HEK293 (cell line): ENCODE data around the gene SIM2.

ENCODE experiments used
- CTCF ChIA-PET: fragments of 350-600 bp; formaldehyde crosslinking; extraction: SDS; loops from one replicate; lab custom pipeline; 2021; ENCODE audit warnings: antibody characterized with exemption; lab: Yijun Ruan, JAX
- POLR2A ChIA-PET: fragments of 300-600 bp; formaldehyde crosslinking; extraction: SDS; loops from one replicate; lab custom pipeline; 2020; ENCODE audit warnings: antibody characterized with exemption, inconsistent platforms; lab: Yijun Ruan, JAX
- H3K27ac ChIP-seq: fragments of 200-500 bp; sonication (Bioruptor generic); 2 replicates; pipeline ENCODE4 v1.5.1; 2014; ENCODE audit warnings: low read depth, low read length, control low read depth, inconsistent platforms; ENCODE audit errors: extremely low read depth
- H3K36me3 ChIP-seq, 2 experiments: fragments of 200-500 bp in 1 of 2; sonication (Bioruptor generic) in 1 of 2; 1 replicate in 1 of 2; 2 replicates in 1 of 2; pipeline ENCODE4 v1.5.1; 2014 to 2017; ENCODE audit warnings: inconsistent platforms in 2 of 2, low read length in 2 of 2; ENCODE audit not compliant: control insufficient read depth in 2 of 2, insufficient read depth in 1 of 2
- H3K4me1 ChIP-seq: fragments of 200-500 bp; sonication (Bioruptor generic); 2 replicates; pipeline ENCODE4 v1.5.1; 2014; ENCODE audit warnings: mild to moderate bottlenecking, low read length, inconsistent platforms; ENCODE audit not compliant: control insufficient read depth, insufficient read depth
- H3K4me3 ChIP-seq: 2 replicates; pipeline ENCODE4 v1.5.1; 2011; ENCODE audit warnings: low read depth, mild to moderate bottlenecking, control low read depth, low read length, moderate library complexity
- H3K9me3 ChIP-seq: fragments of 200-500 bp; sonication (Bioruptor generic); 2 replicates; pipeline ENCODE4 v1.5.1; 2014; ENCODE audit warnings: low read depth, low read length, inconsistent platforms; ENCODE audit not compliant: control insufficient read depth, insufficient read depth
- HIC1 ChIP-seq: fragments of 450-650 bp; formaldehyde crosslinking; IDR thresholded peaks from 2 replicates; pipeline ENCODE4 v1.5.1; 2016; ENCODE audit warnings: missing biosample characterization, missing genetic modification characterization
- INSM2 ChIP-seq: fragments of 450-650 bp; formaldehyde crosslinking; IDR thresholded peaks from 2 replicates; pipeline ENCODE4 v1.5.1; 2016; ENCODE audit warnings: missing biosample characterization, missing genetic modification characterization
- KLF9 ChIP-seq: fragments of 450-650 bp; formaldehyde crosslinking; IDR thresholded peaks from 2 replicates; pipeline ENCODE4 v1.5.1; 2016; ENCODE audit warnings: missing biosample characterization, missing genetic modification characterization, low read depth
- PRDM4 ChIP-seq: fragments of 450-650 bp; formaldehyde crosslinking; IDR thresholded peaks from 2 replicates; pipeline ENCODE4 v1.5.1; 2017; ENCODE audit warnings: missing biosample characterization, missing genetic modification characterization
- ZBTB48 ChIP-seq: fragments of 450-650 bp; formaldehyde crosslinking; IDR thresholded peaks from 2 replicates; pipeline ENCODE4 v1.5.1; 2016; ENCODE audit warnings: missing biosample characterization, missing genetic modification characterization
- ZNF10 ChIP-seq: fragments of 450-650 bp; formaldehyde crosslinking; IDR thresholded peaks from 2 replicates; pipeline ENCODE4 v1.5.1; 2017; ENCODE audit warnings: missing biosample characterization, missing genetic modification characterization
- ZNF18 ChIP-seq: fragments of 450-650 bp; formaldehyde crosslinking; IDR thresholded peaks from 2 replicates; pipeline ENCODE4 v1.5.1; 2016; ENCODE audit warnings: missing biosample characterization, missing genetic modification characterization
- ZNF202 ChIP-seq: fragments of 450-650 bp; formaldehyde crosslinking; IDR thresholded peaks from 2 replicates; pipeline ENCODE4 v1.5.1; 2016; ENCODE audit warnings: missing biosample characterization, missing genetic modification characterization, borderline replicate concordance
- ZNF266 ChIP-seq: fragments of 450-650 bp; formaldehyde crosslinking; IDR thresholded peaks from 2 replicates; pipeline ENCODE4 v1.5.1; 2016; ENCODE audit warnings: missing biosample characterization, missing genetic modification characterization, low read depth
- ZNF292 ChIP-seq: fragments of 450-650 bp; formaldehyde crosslinking; IDR thresholded peaks from 2 replicates; pipeline ENCODE4 v1.5.1; 2016; ENCODE audit warnings: low read depth, missing biosample characterization, missing genetic modification characterization, borderline replicate concordance
- ZNF473 ChIP-seq: fragments of 450-650 bp; formaldehyde crosslinking; IDR thresholded peaks from 2 replicates; pipeline ENCODE4 v1.5.1; 2017; ENCODE audit warnings: missing biosample characterization, missing genetic modification characterization
- ZNF510 ChIP-seq: fragments of 450-650 bp; formaldehyde crosslinking; IDR thresholded peaks from 2 replicates; pipeline ENCODE4 v1.5.1; 2018; ENCODE audit warnings: mild to moderate bottlenecking, missing genetic modification characterization, missing biosample characterization; ENCODE audit not compliant: insufficient replicate concordance
- ZNF549 ChIP-seq: fragments of 450-650 bp; IDR thresholded peaks from 2 replicates; pipeline ENCODE4 v1.5.1; 2018; ENCODE audit warnings: missing biosample characterization, missing genetic modification characterization, mild to moderate bottlenecking, inconsistent platforms, moderate library complexity
- ZNF600 ChIP-seq: fragments of 450-650 bp; formaldehyde crosslinking; IDR thresholded peaks from 2 replicates; pipeline ENCODE4 v1.5.1; 2016; ENCODE audit warnings: missing biosample characterization, missing genetic modification characterization
- ZNF76 ChIP-seq: fragments of 450-650 bp; formaldehyde crosslinking; IDR thresholded peaks from 2 replicates; pipeline ENCODE4; 2016; ENCODE audit warnings: low read depth, missing biosample characterization, missing genetic modification characterization, borderline replicate concordance
- ZNF776 ChIP-seq: fragments of 450-650 bp; formaldehyde crosslinking; IDR thresholded peaks from 2 replicates; pipeline ENCODE4 v1.5.0; 2017; ENCODE audit warnings: missing biosample characterization, missing genetic modification characterization, borderline replicate concordance
- ZNF785 ChIP-seq: fragments of 450-650 bp; formaldehyde crosslinking; IDR thresholded peaks from 2 replicates; pipeline ENCODE4 v1.5.1; 2016; ENCODE audit warnings: missing biosample characterization, missing genetic modification characterization

The SIM2 gene

DNA sequence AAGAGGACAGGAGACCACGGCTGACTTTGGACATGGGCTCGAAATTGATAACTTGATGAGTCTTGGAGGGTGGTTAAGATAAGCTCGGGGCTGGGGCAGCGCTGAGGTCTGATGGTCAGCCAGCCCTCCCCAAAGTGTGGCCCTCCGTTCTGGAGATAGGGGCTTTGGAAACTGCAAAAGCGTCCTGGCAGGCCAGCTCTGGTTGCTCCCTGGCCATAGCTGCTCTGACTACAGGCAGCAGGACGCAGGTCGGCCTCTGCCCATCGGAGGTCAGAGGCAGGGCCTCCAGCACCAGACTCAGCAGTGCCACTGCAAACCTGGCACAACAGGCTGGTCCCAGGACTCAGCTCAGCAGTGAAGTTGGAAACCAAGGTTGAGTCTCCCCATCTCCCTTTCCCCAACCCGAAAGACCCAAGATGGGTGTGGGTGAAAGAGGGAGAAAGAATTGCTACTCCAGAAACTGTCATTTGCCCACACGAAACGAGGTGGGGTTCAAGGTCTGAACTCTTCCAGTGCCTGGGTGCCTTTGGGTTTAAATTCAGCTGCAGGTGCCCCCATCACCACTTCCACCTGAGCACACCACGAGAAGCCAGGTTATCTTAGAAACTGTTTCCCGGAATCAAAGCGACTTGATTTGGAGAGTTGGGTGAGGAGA lies 4.8 kb downstream of the SIM2 start:
- H3K4me3 ChIP-seq: no peak overlapping the region
- TF ChIP-seq ZNF785 (tag by site-specific recombination): no peak
- TF ChIP-seq INSM2 (tag by site-specific recombination): no peak
- TF ChIP-seq ZNF549: no peak
- no peak for TF ChIP-seq ZNF10 (tag by site-specific recombination)
- no peak for TF ChIP-seq ZNF600
- no peak for TF ChIP-seq ZNF473 (tag by site-specific recombination)
- no peak for TF ChIP-seq ZNF510 (tag by site-specific recombination)
- TF ChIP-seq ZNF202: no peak
- no peak for TF ChIP-seq PRDM4 (tag by site-specific recombination)
- no peak for TF ChIP-seq ZNF18 (tag by site-specific recombination)
- no peak for TF ChIP-seq ZBTB48 (tag by site-specific recombination)
- no peak for TF ChIP-seq ZNF292 (tag by site-specific recombination)
- no peak for TF ChIP-seq ZNF76 (tag by site-specific recombination)
- TF ChIP-seq, all 188 proteins: peak for 0
- H3K4me1 ChIP-seq: peaks cover 4% of the 10 kb centered on the region; the same call in 1 of the 2 replicates
- ChIA-PET POLR2A (interaction anchor here (1.2 kb wide), 1 partner anchor 12 kb away, joined by 4 read pairs; no protein-coding TSS in a partner anchor), CTCF (interaction anchor here (1.1 kb wide), 1 partner anchor 73 kb away, joined by 5 read pairs; no protein-coding TSS in a partner anchor)
- H3K27ac ChIP-seq: no peak overlapping the region
- H3K9me3 ChIP-seq: no peaks in the 10 kb centered on the region
- peaks cover 0 to 6% of the 10 kb centered on the region in 2 experiments; a peak in 1 of 3 replicates for H3K36me3 ChIP-seq

DNA sequence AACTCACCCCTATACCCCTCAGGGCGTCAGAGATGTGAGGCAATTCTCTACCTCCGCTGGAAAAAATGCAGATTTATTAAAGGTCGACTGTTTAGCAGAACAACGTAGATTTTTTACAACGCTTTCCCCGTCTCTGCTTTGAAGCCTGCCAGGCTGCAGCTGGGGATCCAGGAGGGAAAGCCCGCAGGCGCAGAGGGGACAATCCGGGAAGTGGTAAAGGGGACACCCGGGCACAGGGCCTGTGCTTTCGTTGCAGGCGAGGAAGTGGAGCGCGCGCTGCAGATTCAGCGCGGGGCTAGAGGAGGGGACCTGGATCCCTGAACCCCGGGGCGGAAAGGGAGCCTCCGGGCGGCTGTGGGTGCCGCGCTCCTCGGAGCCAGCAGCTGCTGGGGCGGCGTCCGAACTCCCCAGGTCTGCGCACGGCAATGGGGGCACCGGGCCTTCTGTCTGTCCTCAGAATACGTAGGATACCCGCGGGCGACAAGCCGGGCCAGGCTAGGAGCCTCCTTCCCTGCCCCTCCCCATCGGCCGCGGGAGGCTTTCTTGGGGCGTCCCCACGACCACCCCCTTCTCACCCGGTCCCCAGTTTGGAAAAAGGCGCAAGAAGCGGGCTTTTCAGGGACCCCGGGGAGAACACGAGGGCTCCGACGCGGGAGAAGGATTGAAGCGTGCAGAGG lies 5.5 kb downstream of the SIM2 start:
- Histone ChIP-seq H3K27ac (no peak overlapping the region), H3K9me3 (no peaks in the 10 kb centered on the region), H3K36me3 (peaks cover 0 to 6% of the 10 kb centered on the region in 2 experiments; a peak in 1 of 3 replicates), H3K4me1 (peaks cover 4% of the 10 kb centered on the region; the same call in 1 of the 2 replicates), H3K4me3 (no peak overlapping the region)
- ChIA-PET POLR2A (no interaction called here), CTCF (interaction anchor here (1.1 kb wide), 1 partner anchor 74 kb away, joined by 5 read pairs; no protein-coding TSS in a partner anchor)
- TF ChIP-seq ZNF473 (tag by site-specific recombination): no peak
- TF ChIP-seq ZNF776 (tag by site-specific recombination): no peak
- TF ChIP-seq ZNF266 (tag by site-specific recombination): no peak
- TF ChIP-seq KLF9 (tag by site-specific recombination): no peak
- no peak for TF ChIP-seq HIC1 (tag by site-specific recombination)
